Right atrium auricular region (tissue), 2 donors: Measurements from ENCODE around the gene CCL16. TPM values are rescaled to one million over a fixed set of nuclear protein-coding genes. Genes with fewer than 3 reads are reported as not detected.
"Not testable (repeated sequence)": the region's sequence is repeated elsewhere in the genome, so short reads cannot be mapped to it uniquely, and the experiment has no call there.

Experiments used
- DNase-seq: peaks from one replicate; pipeline ENCODE4 v3.0.0-alpha.2; 2019; ENCODE audit warnings: low spot score
- H3K27ac ChIP-seq, 2 donors: fragments of 200-600 bp; sonication (generic); 1 replicate in 1 of 2; 2 replicates in 1 of 2; pipeline ENCODE4 v1.5.1; 2016 to 2019
- H3K27me3 ChIP-seq, 2 donors: fragments of 200-600 bp; sonication (generic); one replicate each; pipeline versions ENCODE4 v1.5.1 to v1.6.0; 2017 to 2019
- H3K36me3 ChIP-seq: fragments of 200-600 bp; sonication (generic); one replicate; pipeline ENCODE4 v1.5.1; 2016
- H3K4me1 ChIP-seq, 2 donors: fragments of 200-600 bp; sonication (generic); one replicate each; pipeline versions ENCODE4 v1.5.1 to v1.6.0; 2017 to 2019
- H3K4me3 ChIP-seq, 2 donors: fragments of 200-600 bp; sonication (generic); 1 replicate in 1 of 2; 2 replicates in 1 of 2; pipeline ENCODE4 v1.5.1; 2017 to 2019; ENCODE audit warnings: mild to moderate bottlenecking in 1 of 2, moderate library complexity in 1 of 2
- H3K9me3 ChIP-seq, 2 donors: fragments of 200-600 bp; sonication (generic); one replicate each; pipeline ENCODE4 v1.5.1; 2019
- total RNA-seq, 2 donors: library from RNA; depleted of rRNA; stranded (reverse); fragments of >200 nt; gene quantifications; one replicate each; pipeline ENCODE4 v1.1.0, GENCODE V29; 2016
- TF ChIP-seq, protein P1 (sequence below), 2 donors: fragments of 200-600 bp; sonication (generic); IDR thresholded peaks; one replicate each; pipeline ENCODE4 v1.5.1; 2019; ENCODE audit warnings: antibody characterized with exemption in 2 of 2

Gene CCL16
- total RNA-seq, 2 donors from 2014 or later, result not detected

DNA sequence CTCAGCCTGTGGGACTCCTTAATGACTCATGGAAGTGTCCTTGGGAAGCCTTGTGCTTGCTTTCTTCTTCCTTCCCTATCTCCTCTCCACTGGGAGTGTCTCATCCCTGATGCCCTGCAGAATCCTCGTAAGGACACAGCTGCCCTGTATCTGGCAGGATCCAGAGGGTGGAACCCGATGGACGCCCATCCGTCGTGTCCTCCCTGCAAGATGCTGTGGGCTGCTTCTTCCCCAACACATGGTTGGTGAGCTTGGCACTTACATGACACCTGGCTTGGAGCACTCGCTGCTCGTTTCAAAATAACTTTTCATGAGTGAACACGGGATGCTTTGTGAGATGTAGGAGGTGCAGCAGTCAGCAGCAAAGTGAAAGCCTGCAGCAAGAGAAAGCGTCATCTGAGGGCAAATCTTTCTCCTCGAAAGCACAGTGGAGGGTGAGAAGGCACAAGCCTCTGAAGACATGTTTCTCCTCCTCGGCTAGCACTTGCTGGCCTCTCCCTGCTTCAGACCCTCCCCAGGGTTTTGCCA is 16.8 kb upstream of the CCL16 start:
- Histone ChIP-seq H3K27me3 (no peaks in the 10 kb centered on the region), H3K27ac (no peak overlapping the region), H3K9me3 (peaks cover 0 to 6% of the 10 kb centered on the region in 2 donors), H3K4me1 (no peaks in the 10 kb centered on the region), H3K36me3 (no peaks in the 10 kb centered on the region), H3K4me3 (no peak overlapping the region)
- TF ChIP-seq, protein P1, sequence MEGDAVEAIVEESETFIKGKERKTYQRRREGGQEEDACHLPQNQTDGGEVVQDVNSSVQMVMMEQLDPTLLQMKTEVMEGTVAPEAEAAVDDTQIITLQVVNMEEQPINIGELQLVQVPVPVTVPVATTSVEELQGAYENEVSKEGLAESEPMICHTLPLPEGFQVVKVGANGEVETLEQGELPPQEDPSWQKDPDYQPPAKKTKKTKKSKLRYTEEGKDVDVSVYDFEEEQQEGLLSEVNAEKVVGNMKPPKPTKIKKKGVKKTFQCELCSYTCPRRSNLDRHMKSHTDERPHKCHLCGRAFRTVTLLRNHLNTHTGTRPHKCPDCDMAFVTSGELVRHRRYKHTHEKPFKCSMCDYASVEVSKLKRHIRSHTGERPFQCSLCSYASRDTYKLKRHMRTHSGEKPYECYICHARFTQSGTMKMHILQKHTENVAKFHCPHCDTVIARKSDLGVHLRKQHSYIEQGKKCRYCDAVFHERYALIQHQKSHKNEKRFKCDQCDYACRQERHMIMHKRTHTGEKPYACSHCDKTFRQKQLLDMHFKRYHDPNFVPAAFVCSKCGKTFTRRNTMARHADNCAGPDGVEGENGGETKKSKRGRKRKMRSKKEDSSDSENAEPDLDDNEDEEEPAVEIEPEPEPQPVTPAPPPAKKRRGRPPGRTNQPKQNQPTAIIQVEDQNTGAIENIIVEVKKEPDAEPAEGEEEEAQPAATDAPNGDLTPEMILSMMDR (IDR thresholded peaks at IDR 0.05), result no peak
- DNase-seq, result no peak

- H3K27ac ChIP-seq, H3K4me3 ChIP-seq, H3K4me1 ChIP-seq, H3K27me3 ChIP-seq, H3K9me3 ChIP-seq, DNase-seq, H3K36me3 ChIP-seq: not testable (repeated sequence)
Observed at GRCh38 chr17:35995346-35995745, 14.0 kb upstream of the CCL16 start.

DNA sequence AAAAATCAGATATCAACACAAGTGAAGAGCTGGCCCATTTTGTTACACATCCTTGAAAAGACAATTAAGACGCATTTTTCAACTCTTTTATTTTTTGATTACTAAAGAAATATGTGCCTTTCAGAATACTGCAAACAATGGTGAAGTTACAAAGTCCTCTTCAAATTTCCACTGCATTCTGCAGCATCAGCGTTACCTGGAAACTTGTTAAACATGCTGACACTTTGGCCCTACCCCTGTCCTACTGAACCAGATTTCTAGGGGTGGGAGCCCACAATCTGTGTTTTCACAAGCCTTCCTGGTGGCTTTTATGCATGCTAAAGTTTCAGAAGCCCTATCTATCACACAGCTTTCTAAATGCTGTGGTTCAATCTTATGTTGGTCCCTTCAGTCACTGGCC is 9.8 kb upstream of the CCL16 start:
- TF ChIP-seq, protein P1 (IDR thresholded peaks at IDR 0.05), result no peak
- H3K4me3 ChIP-seq, result no peak overlapping the region
- no peaks in the 10 kb centered on the region for H3K4me1 ChIP-seq
- H3K36me3 ChIP-seq, result no peaks in the 10 kb centered on the region
- no peak overlapping the region for H3K27ac ChIP-seq
- no peak for DNase-seq
- H3K27me3 ChIP-seq, result no peaks in the 10 kb centered on the region
- H3K9me3 ChIP-seq, result peaks cover 0 to 19% of the 10 kb centered on the region in 2 donors

DNA sequence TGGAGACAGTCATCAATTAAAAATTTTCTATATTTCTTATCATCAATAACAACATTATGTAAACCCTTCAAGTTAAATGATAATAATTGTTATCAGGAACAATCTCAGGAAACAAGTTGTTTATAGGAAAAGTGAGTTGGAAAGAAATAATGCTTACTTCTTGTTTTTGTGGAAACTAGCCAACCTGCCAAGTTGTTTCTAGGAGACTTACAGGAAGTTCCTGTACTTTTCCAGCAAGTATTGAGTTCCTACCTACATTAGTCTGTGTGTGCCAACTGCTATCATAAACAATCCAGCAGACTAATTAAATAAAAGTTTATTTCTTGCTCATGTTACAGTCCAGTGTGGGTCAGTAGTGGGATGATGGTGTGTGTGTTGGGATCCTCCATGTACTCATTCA is 6.9 kb upstream of the CCL16 start:
- Histone ChIP-seq H3K4me3 (no peak overlapping the region), H3K4me1 (no peaks in the 10 kb centered on the region), H3K36me3 (no peaks in the 10 kb centered on the region), H3K27ac (no peak overlapping the region), H3K9me3 (peaks cover 0 to 13% of the 10 kb centered on the region in 2 donors), H3K27me3 (no peaks in the 10 kb centered on the region)
- TF ChIP-seq, protein P1 (IDR thresholded peaks at IDR 0.05), result no peak
- DNase-seq, result no peak

- Histone ChIP-seq H3K4me1 (no peaks in the 10 kb centered on the region), H3K9me3 (peaks cover 0 to 13% of the 10 kb centered on the region in 2 donors), H3K4me3 (no peak within 1 kb of the TSS), H3K27ac (no peak within 1 kb of the TSS), H3K27me3 (no peaks in the 10 kb centered on the region), H3K36me3 (no peaks in the 10 kb centered on the region)
- no peak for DNase-seq
- TF ChIP-seq, protein P1 (IDR thresholded peaks at IDR 0.05), result no peak
Observed at GRCh38 chr17:35986643-35987042, 5.3 kb upstream of the CCL16 start, which contains the start of gene CCL14. CCL14 (minus strand) TSS chr17:35986729; CDS start chr17:35986649, 80 bp downstream.

GRCh38 chr17:35984140-35984539 is 2.8 kb upstream of the CCL16 start:
- no peak for DNase-seq
- H3K27me3 ChIP-seq, result no peaks in the 10 kb centered on the region
- no peak overlapping the region for H3K4me3 ChIP-seq
- no peaks in the 10 kb centered on the region for H3K36me3 ChIP-seq
- TF ChIP-seq, protein P1 (IDR thresholded peaks at IDR 0.05), result no peak
- no peaks in the 10 kb centered on the region for H3K4me1 ChIP-seq
- no peak overlapping the region for H3K27ac ChIP-seq
- H3K9me3 ChIP-seq, result peaks cover 0 to 8% of the 10 kb centered on the region in 2 donors
